OCI-LY7 (cell line): Measurements from ENCODE around the gene RANBP3L. TPM values are rescaled to one million over a fixed set of nuclear protein-coding genes. Genes with fewer than 3 reads are reported as not detected.

Experiments
- BruUV-seq: library from RNA; stranded (reverse); fragments of 400-500 nt; replicated peaks from 2 replicates; lab custom pipeline; 2021; lab: Mats Ljungman, UMichigan
- CTCF ChIA-PET: fragments of 300-600 bp; sonication (Branson Sonifier 250); formaldehyde crosslinking; loops from one replicate; lab custom pipeline; 2022; ENCODE audit warnings: antibody characterized with exemption; ENCODE audit not compliant: unreplicated experiment; lab: Charles Lee
- POLR2A ChIA-PET: fragments of 300-600 bp; sonication (Branson Sonifier 250); formaldehyde crosslinking; loops from one replicate; lab custom pipeline; 2022; ENCODE audit warnings: antibody characterized with exemption; lab: Charles Lee
- DNase-seq: peaks from one replicate; pipeline ENCODE4 v3.0.0-alpha.2; 2015; ENCODE audit warnings: low spot score
- H2AFZ ChIP-seq: fragments of 200-600 bp; sonication (generic), shearing (Covaris generic); 2 replicates; pipeline ENCODE4 v1.6.1; 2014; ENCODE audit warnings: mild to moderate bottlenecking, antibody characterized with exemption, low read length, moderate library complexity
- H3K27ac ChIP-seq: fragments of 200-600 bp; sonication (generic); 2 replicates; pipeline ENCODE4 v1.5.1; 2014; ENCODE audit warnings: mixed run types, low read depth, mild to moderate bottlenecking, moderate library complexity, low read length, inconsistent platforms; ENCODE audit not compliant: poor library complexity, severe bottlenecking
- H3K36me3 ChIP-seq: fragments of 200-600 bp; sonication (generic); 2 replicates; pipeline ENCODE4 v1.6.1; 2014; ENCODE audit warnings: mild to moderate bottlenecking, antibody characterized with exemption, low read length, moderate library complexity, mixed read lengths; ENCODE audit not compliant: insufficient read depth
- H3K4me1 ChIP-seq: fragments of 200-600 bp; sonication (generic); 2 replicates; pipeline ENCODE4 v1.5.1; 2014; ENCODE audit warnings: mild to moderate bottlenecking, low read length; ENCODE audit not compliant: insufficient read depth, poor library complexity, severe bottlenecking
- H3K4me2 ChIP-seq: fragments of 200-600 bp; sonication (generic); 2 replicates; pipeline ENCODE4 v1.6.1; 2014; ENCODE audit warnings: mild to moderate bottlenecking, low read length
- H3K4me3 ChIP-seq: fragments of 200-600 bp; sonication (generic); 2 replicates; pipeline ENCODE4 v1.5.1; 2014; ENCODE audit warnings: mild to moderate bottlenecking, low read depth, low read length; ENCODE audit not compliant: poor library complexity, severe bottlenecking
- H3K79me2 ChIP-seq: fragments of 200-600 bp; sonication (generic); 2 replicates; pipeline ENCODE4 v1.6.1; 2016; ENCODE audit warnings: low read depth, mild to moderate bottlenecking, low read length, moderate library complexity, mixed read lengths; ENCODE audit not compliant: insufficient read depth
- H3K9me2 ChIP-seq: fragments of 200-600 bp; sonication (generic); 2 replicates; pipeline ENCODE4 v1.6.1; 2016; ENCODE audit warnings: mild to moderate bottlenecking, low read length, mixed read lengths; ENCODE audit not compliant: insufficient read depth
- H3K9me3 ChIP-seq: fragments of 200-600 bp; sonication (generic); 2 replicates; pipeline ENCODE4 v1.6.1; 2014; ENCODE audit warnings: mild to moderate bottlenecking, mixed run types, low read length, mixed read lengths
- H4K20me1 ChIP-seq: fragments of 200-600 bp; sonication (generic); 2 replicates; pipeline ENCODE4 v1.6.1; 2014; ENCODE audit warnings: mild to moderate bottlenecking, antibody characterized with exemption, low read length, moderate library complexity, mixed read lengths; ENCODE audit not compliant: insufficient read depth
- EZH2phosphoT487 ChIP-seq: fragments of 200-600 bp; sonication (generic); IDR thresholded peaks from 2 replicates; pipeline ENCODE4 v1.6.1; 2018; ENCODE audit warnings: low read depth, borderline replicate concordance, mild to moderate bottlenecking, mixed run types, antibody characterized with exemption, low read length, moderate library complexity, mixed read lengths
- intact Hi-C: fragments of 100-400 bp; cut with micrococcal nuclease; formaldehyde crosslinking; loops from one replicate; pipeline ENCODE4 v1.10.0; 2022; ENCODE audit not compliant: unreplicated experiment
- total RNA-seq, 2 experiments: library from RNA; depleted of rRNA in 1 of 2; stranded (reverse); fragments of >200 nt in 1 of 2; shearing (Covaris generic) in 1 of 2; gene quantifications; 2 replicates each; pipeline ENCODE4 v1.2.3, GENCODE V29; 2014 to 2022
- TF ChIP-seq, protein P1 (sequence below): fragments of 200-600 bp; sonication (generic); conservative IDR thresholded peaks from 2 replicates; pipeline ENCODE4 v1.5.1; 2014; ENCODE audit warnings: mild to moderate bottlenecking, antibody characterized with exemption, low read length, moderate library complexity, mixed read lengths

RANBP3L gene
- total RNA-seq, 2 experiments from 2014 or later = not detected

DNA sequence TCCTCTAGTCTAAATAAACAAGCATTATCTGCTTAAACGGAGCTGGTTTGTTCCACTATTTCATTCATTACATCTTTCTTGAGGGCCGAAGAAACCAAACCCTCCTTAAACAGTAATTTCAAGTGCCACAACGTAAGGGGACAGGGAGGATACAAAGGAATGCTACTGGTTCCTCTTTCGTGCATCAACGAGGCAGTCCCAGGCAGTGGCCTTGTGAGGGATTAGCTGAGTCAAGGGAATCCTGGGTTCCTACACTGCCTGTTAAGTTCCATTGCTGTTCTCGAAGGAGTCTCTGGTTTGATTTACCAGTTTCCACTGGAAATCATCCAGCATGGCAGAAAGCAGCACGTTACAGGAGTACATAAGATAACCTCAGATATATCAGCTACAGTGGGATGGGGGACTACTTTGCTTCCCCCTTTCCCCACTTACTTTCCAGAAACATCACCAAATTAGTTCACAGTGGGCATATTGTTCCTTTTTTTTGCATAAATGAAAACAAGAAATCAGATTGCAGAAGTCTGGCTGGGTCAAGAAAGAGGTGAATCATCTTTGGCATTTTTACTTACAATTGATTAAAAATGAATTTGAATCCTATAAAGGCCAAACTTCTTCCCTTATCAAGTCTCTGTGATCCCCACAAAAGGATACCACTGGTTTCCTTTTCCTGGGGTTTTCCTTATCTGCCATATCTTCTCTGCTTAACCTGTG is 2.5 kb upstream of the RANBP3L start:
- H3K36me3 ChIP-seq = no peaks in the 10 kb centered on the region
- POLR2A ChIA-PET = interaction anchor here (0.6 kb wide), 1 partner anchor 85 kb away, joined by 3 read pairs; no protein-coding TSS in a partner anchor
- peak overlapping the region; percentile 6; the same call in 1 of the 2 replicates for H2AFZ ChIP-seq
- H3K9me3 ChIP-seq = no peaks in the 10 kb centered on the region
- intact Hi-C loops = loop anchor here (2.0 kb wide), 1 partner anchor 95 kb away; no protein-coding TSS in a partner anchor
- no TSS peak for BruUV-seq
- no peak overlapping the region for H3K4me3 ChIP-seq
- H3K79me2 ChIP-seq = no peaks in the 10 kb centered on the region
- H3K4me2 ChIP-seq = no peak overlapping the region
- no peak for DNase-seq
- H4K20me1 ChIP-seq = no peaks in the 10 kb centered on the region
- TF ChIP-seq, protein P1, sequence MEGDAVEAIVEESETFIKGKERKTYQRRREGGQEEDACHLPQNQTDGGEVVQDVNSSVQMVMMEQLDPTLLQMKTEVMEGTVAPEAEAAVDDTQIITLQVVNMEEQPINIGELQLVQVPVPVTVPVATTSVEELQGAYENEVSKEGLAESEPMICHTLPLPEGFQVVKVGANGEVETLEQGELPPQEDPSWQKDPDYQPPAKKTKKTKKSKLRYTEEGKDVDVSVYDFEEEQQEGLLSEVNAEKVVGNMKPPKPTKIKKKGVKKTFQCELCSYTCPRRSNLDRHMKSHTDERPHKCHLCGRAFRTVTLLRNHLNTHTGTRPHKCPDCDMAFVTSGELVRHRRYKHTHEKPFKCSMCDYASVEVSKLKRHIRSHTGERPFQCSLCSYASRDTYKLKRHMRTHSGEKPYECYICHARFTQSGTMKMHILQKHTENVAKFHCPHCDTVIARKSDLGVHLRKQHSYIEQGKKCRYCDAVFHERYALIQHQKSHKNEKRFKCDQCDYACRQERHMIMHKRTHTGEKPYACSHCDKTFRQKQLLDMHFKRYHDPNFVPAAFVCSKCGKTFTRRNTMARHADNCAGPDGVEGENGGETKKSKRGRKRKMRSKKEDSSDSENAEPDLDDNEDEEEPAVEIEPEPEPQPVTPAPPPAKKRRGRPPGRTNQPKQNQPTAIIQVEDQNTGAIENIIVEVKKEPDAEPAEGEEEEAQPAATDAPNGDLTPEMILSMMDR = no peak
- no peak for TF ChIP-seq EZH2phosphoT487
- H3K27ac ChIP-seq = no peak overlapping the region
- peaks cover 22% of the 10 kb centered on the region for H3K4me1 ChIP-seq
- CTCF ChIA-PET = no interaction called here
- H3K9me2 ChIP-seq = no peaks in the 10 kb centered on the region

GRCh38 chr5:36300927-36301540 is 668 bp downstream of the RANBP3L start:
- Histone ChIP-seq H3K4me1 (peaks cover 16% of the 10 kb centered on the region), H3K4me3 (no peak overlapping the region), H3K9me2 (no peaks in the 10 kb centered on the region), H3K4me2 (no peak overlapping the region), H3K79me2 (no peaks in the 10 kb centered on the region), H3K9me3 (no peaks in the 10 kb centered on the region), H4K20me1 (no peaks in the 10 kb centered on the region), H3K27ac (no peak overlapping the region), H2AFZ (peak overlapping the region; percentile 26; the same call in 1 of the 2 replicates), H3K36me3 (no peaks in the 10 kb centered on the region)
- DNase-seq = no peak
- ChIA-PET CTCF (no interaction called here), POLR2A (interaction anchor here (0.6 to 1.6 kb wide), 6 partner anchors 18 to 97 kb away, joined by 3 to 5 read pairs (median 3); partner anchors contain the start of gene NADK2)
- intact Hi-C loops = no loop called here
- BruUV-seq = no TSS peak
- TF ChIP-seq EZH2phosphoT487 = no peak
- TF ChIP-seq, protein P1 = no peak
